Skeletal muscle tissue (tissue), 4 donors: ENCODE results near the gene OSBPL3. TPM values are rescaled to one million over a fixed set of nuclear protein-coding genes. Genes with fewer than 3 reads are reported as not detected.

ENCODE experiments used
- H3K27ac ChIP-seq: one replicate; pipeline ENCODE4 v1.7.0; 2013; ENCODE audit warnings: mild to moderate bottlenecking, low read depth, low read length, inconsistent platforms
- H3K27me3 ChIP-seq, 3 donors: one replicate each; pipeline ENCODE4 v1.7.0; 2013; ENCODE audit warnings: low read length in 3 of 3; ENCODE audit not compliant: control insufficient read depth in 3 of 3, insufficient read depth in 3 of 3
- H3K36me3 ChIP-seq, 3 donors: one replicate each; pipeline ENCODE4 v1.7.0; 2013; ENCODE audit warnings: low read length in 3 of 3; ENCODE audit not compliant: control insufficient read depth in 3 of 3, insufficient read depth in 3 of 3
- H3K4me1 ChIP-seq, 3 donors: one replicate each; pipeline ENCODE4 v1.7.0; 2013; ENCODE audit warnings: low read length in 3 of 3, mild to moderate bottlenecking in 3 of 3; ENCODE audit not compliant: control insufficient read depth in 3 of 3, insufficient read depth in 3 of 3
- H3K4me3 ChIP-seq, 3 donors: one replicate each; pipeline ENCODE4 v1.7.0; 2013; ENCODE audit warnings: low read length in 3 of 3
- H3K9ac ChIP-seq, 3 donors: one replicate each; pipeline ENCODE4 v1.7.0; 2013; ENCODE audit warnings: low read length in 3 of 3, mild to moderate bottlenecking in 3 of 3, moderate library complexity in 2 of 3, low read depth in 1 of 3
- H3K9me3 ChIP-seq, 3 donors: one replicate each; pipeline ENCODE4 v1.7.0; 2013; ENCODE audit warnings: low read length in 3 of 3; ENCODE audit not compliant: control insufficient read depth in 3 of 3
- total RNA-seq: library from RNA; depleted of rRNA; stranded (reverse); fragments of >200 nt; gene quantifications from one replicate; pipeline ENCODE4 v1.2.3, GENCODE V29; 2014
- donor health status: Osteomylitis.

OSBPL3 gene
- total RNA-seq, 1 donor from 2014 or later = 2.6 TPM

DNA sequence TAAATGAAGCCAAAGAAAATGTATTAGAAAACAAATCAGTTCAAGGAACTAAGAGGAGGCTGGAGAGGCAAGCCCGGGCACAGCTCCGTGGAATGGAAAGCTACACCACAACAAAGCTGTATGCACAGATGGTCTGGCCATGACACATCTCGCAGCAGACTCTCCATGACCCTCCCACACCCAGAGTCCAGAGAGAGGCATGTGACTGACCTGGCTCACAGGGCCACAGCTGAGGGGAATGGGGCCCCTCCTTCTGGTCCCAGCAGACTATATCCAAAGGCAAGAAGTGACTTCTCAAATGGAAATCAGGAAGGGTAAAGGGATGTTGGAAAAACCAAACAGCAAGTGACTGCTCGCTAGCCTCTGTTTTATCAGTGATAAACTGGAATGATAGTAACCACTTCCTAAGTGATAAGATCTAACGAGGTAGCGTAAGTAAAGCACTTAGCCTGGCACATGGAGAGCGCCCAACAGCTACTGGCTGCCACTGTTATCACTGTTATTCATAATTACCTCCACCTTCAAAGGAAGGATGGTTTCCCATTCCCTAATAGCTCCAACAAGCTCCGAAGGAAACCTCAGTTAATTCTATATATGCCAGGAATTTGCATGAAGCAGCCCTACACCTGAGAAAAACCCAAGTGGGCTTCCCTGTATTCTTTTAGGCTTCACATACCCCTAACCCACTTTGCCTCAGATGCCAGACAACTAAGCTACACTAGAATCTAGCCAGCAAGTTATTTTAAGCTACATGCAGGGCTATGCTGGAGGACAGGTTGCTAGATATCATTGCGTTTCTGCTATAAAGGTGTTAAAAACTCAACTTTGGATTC lies 8.4 kb downstream of the OSBPL3 start:
- no peaks in the 10 kb centered on the region for H3K9me3 ChIP-seq

DNA sequence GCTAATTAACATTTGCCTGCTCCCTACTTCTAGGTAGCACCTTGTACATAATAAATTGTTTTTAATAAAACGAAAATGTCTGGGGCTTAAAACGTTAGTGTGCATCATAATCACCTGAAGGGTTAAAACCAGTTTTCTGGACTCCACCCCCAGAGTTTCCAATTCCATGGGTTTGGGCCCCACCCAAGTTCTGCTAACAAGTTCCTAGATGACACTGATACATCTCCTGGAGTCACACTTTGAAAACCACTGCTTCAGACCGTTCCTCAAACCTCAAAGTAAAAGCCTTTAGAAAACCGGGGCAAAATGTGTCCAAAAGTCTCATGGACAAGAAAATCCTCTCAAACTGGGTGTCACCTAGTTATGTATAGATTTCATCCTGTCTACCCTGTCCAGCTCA lies 9.3 kb downstream of the OSBPL3 start:
- Histone ChIP-seq H3K9ac (no peak overlapping the region), H3K27ac (no peak overlapping the region), H3K9me3 (no peaks in the 10 kb centered on the region), H3K36me3 (no peaks in the 10 kb centered on the region), H3K4me3 (no peak overlapping the region), H3K27me3 (no peaks in the 10 kb centered on the region), H3K4me1 (peaks cover 6 to 16% (median 10%) of the 10 kb centered on the region in 3 donors)

More for the DNA sequence above, 8.4 kb downstream of the OSBPL3 start:
- Histone ChIP-seq H3K27ac (peak overlapping the region; percentile 23), H3K4me1 (peaks cover 6 to 16% (median 10%) of the 10 kb centered on the region in 3 donors), H3K9ac (peak overlapping the region in 1 of 3 donors; percentile 7), H3K36me3 (no peaks in the 10 kb centered on the region), H3K27me3 (no peaks in the 10 kb centered on the region), H3K4me3 (peak overlapping the region in 1 of 3 donors; percentile 17)

DNA sequence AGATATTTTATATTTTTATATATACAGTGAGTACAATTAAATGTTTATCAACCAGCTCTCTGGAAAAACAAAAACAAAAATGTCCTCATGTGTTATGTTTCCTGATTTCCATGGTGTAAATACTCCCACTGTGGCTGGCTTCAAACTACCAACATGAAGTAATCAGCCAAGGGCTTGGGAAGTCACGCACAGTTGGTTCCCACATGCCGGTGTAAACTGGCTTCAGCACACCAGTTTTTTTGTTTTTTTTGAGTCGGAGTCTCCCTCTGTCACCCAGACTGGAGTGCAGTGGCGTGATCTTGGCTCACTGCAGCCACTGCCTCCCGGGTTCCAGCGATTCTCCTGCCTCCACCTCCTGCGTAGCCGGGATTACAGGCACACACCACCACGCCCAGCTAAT lies 11.8 kb downstream of the OSBPL3 start:
- no peaks in the 10 kb centered on the region for H3K27me3 ChIP-seq
- peaks cover 9 to 16% (median 10%) of the 10 kb centered on the region in 3 donors for H3K4me1 ChIP-seq
- no peaks in the 10 kb centered on the region for H3K9me3 ChIP-seq
- no peak overlapping the region for H3K27ac ChIP-seq
- no peaks in the 10 kb centered on the region for H3K36me3 ChIP-seq
- no peak overlapping the region for H3K4me3 ChIP-seq
- H3K9ac ChIP-seq = no peak overlapping the region

DNA sequence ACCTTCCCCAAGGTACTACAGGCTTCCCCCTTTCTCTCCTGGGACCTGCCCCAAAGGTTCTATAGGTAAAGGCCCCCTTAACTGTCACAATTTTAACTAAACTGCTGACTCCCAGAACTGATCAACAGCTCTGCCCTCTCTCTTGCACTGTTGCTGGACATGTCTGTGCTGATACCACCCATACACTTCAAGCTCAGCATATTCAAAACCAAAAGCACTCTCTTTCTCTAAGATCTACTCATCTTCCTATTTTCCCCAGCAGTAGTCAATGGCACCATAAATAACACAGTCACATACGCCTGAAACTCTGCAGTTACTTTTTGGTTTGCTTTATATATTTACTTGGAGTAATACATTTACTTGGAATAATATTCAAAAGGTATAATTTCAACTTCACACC lies 12.3 kb downstream of the OSBPL3 start:
- Histone ChIP-seq H3K9ac (no peak overlapping the region), H3K4me3 (no peak overlapping the region), H3K27me3 (no peaks in the 10 kb centered on the region), H3K4me1 (peaks cover 9 to 16% (median 10%) of the 10 kb centered on the region in 3 donors), H3K9me3 (no peaks in the 10 kb centered on the region), H3K36me3 (no peaks in the 10 kb centered on the region), H3K27ac (no peak overlapping the region)

GRCh38 chr7:24966802-24967201 lies 13.2 kb downstream of the OSBPL3 start:
- H3K27me3 ChIP-seq = no peaks in the 10 kb centered on the region
- no peak overlapping the region for H3K4me3 ChIP-seq
- no peak overlapping the region for H3K9ac ChIP-seq
- H3K4me1 ChIP-seq = peaks cover 8 to 11% (median 9%) of the 10 kb centered on the region in 3 donors
- H3K27ac ChIP-seq = no peak overlapping the region
- H3K9me3 ChIP-seq = no peaks in the 10 kb centered on the region
- no peaks in the 10 kb centered on the region for H3K36me3 ChIP-seq

DNA sequence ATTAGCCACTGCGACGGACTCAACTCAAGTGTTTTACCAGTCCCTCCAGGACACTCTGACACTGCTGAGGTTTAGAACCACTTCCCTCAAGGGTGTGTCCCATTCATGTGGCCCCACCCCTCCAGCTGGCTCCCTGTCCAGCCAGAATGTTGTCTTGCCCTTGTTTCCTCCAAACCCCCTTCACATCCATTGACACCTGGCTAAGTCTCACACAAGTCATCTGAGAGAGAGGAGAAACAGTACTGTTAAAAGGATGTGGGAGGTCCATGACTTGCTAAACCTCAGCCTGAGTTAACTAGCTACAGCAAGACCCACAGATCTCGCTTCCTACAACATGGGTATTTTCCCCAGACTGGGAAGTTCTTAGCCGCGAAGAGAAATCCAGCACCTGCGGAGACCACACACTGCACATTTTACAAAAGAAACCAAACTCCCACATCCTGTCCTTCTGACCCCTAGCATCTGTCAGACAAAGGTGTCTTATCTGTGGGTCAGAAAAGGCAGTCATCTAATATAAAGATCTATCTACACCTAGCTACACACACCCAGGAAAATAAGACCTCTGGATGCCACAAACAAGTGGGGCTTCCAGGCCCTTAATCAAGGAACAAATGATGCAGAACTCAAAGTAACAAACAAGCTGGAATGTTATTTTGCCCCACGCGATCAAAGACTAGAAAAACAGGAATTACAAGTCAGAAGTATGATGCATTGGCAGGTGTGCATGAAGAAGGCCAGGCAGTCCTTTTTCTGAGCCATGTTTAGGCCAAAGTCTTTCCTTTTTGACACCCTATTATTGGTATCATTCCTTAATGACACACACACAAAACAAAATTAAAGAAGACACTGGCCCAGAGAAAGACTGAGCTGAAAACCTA lies 13.9 kb downstream of the OSBPL3 start:
- Histone ChIP-seq H3K4me3 (no peak overlapping the region), H3K27ac (no peak overlapping the region), H3K9ac (no peak overlapping the region), H3K4me1 (peaks cover 3 to 6% (median 4%) of the 10 kb centered on the region in 3 donors), H3K9me3 (no peaks in the 10 kb centered on the region), H3K27me3 (no peaks in the 10 kb centered on the region), H3K36me3 (no peaks in the 10 kb centered on the region)

- Histone ChIP-seq H3K9me3 (no peaks in the 10 kb centered on the region), H3K27me3 (no peaks in the 10 kb centered on the region), H3K36me3 (no peaks in the 10 kb centered on the region), H3K4me1 (peaks cover 0 to 3% (median 3%) of the 10 kb centered on the region in 3 donors), H3K4me3 (no peak overlapping the region), H3K9ac (no peak overlapping the region), H3K27ac (no peak overlapping the region)
Observed at GRCh38 chr7:24964191-24964590, 15.8 kb downstream of the OSBPL3 start.

GRCh38 chr7:24963218-24963617 lies 16.8 kb downstream of the OSBPL3 start:
- Histone ChIP-seq H3K9me3 (no peaks in the 10 kb centered on the region), H3K27me3 (no peaks in the 10 kb centered on the region), H3K36me3 (no peaks in the 10 kb centered on the region), H3K27ac (no peak overlapping the region), H3K4me1 (peaks cover 0 to 3% (median 2%) of the 10 kb centered on the region in 3 donors), H3K4me3 (no peak overlapping the region), H3K9ac (no peak overlapping the region)

DNA sequence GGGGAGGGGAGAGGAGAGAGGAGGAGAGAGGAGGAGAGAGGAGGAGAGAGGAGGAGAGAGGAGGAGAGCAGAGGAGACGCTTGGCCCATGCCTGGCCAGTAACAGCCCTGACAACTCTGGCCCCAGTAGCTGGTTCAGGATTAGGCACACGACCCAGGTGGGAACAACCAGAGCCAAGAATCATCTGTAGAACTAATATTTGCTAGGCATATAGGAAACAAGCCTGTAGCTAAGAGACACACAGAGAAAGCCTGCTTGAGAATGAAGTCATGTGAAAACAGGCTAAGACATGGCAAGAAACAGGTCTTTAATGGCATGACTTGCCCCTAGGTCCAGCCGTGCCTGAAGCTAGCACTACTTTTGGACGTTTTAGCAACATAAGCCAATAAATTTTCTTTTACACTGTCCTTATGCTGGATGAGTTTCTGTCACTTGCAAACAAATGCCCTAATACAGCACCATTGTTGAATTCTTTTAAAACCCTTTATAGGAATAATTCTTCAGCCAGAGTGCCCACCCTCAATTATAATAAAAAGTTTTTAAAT lies 17.5 kb downstream of the OSBPL3 start:
- H3K9ac ChIP-seq = no peak overlapping the region
- H3K9me3 ChIP-seq = no peaks in the 10 kb centered on the region
- H3K4me3 ChIP-seq = no peak overlapping the region
- no peaks in the 10 kb centered on the region for H3K27me3 ChIP-seq
- no peak overlapping the region for H3K27ac ChIP-seq
- no peaks in the 10 kb centered on the region for H3K36me3 ChIP-seq
- H3K4me1 ChIP-seq = peaks cover 0 to 3% (median 0%) of the 10 kb centered on the region in 3 donors
